ENCODE data around the gene IGLL5. TPM values are rescaled to one million over a fixed set of nuclear protein-coding genes. Genes with fewer than 3 reads are reported as not detected.

The IGLL5 gene
- total and polyA plus RNA-seq, 2 donors (not counting 3 experiments of a cell fraction or from before 2014, with no cell fraction given): not detected

- FAIRE-seq: no peak
- POLR2A ChIA-PET: no interaction called here
Measured at GRCh38 chr22:22858559-22858937, 29.1 kb upstream of the IGLL5 start.

GRCh38 chr22:22863001-22863400 lies 24.6 kb upstream of the IGLL5 start:
- no peak overlapping the region for H3K27ac ChIP-seq (ENCODE audit: insufficient read depth, low read depth, low read length)
- BruUV-seq (replicated peaks): no TSS peak
- DNase-seq (ENCODE audit: low read depth, low spot score) (no peak), FAIRE-seq (no peak)
- peaks cover 5 to 8% of the 10 kb centered on the region in 2 experiments for H3K27me3 ChIP-seq (ENCODE audit: control insufficient read depth in 2 of 2, insufficient read depth in 2 of 2, low read length in 2 of 2)
- no peak overlapping the region for H3K4me3 ChIP-seq (replicated peaks in 1 of 3; ENCODE audit: insufficient read depth in 1 of 3, low read depth in 1 of 3, low read length in 3 of 3)
- no peaks in the 10 kb centered on the region for H3K9me1 ChIP-seq (replicated peaks; ENCODE audit: control insufficient read depth, extremely low read depth, insufficient read depth, low read length)
- dilution Hi-C loops (cut with MboI; ENCODE audit: extremely low pct_ligation_motif_present, low sequenced_read_pairs): no loop called here
- TF ChIP-seq POLR2AphosphoS5 (IDR thresholded peaks at IDR 0.05; ENCODE audit: insufficient read depth, low read depth, low read length): no peak
- no peak for TF ChIP-seq MAX (IDR thresholded peaks at IDR 0.05; ENCODE audit: insufficient read depth, insufficient read length)
- no peak for TF ChIP-seq MYC (IDR thresholded peaks at IDR 0.05; ENCODE audit: low read depth, low read length)
- no peak for TF ChIP-seq GATA2 (IDR thresholded peaks at IDR 0.05; ENCODE audit: insufficient read depth, insufficient read length, low read depth, low read length)
- no peaks in the 10 kb centered on the region for H3K79me2 ChIP-seq (ENCODE audit: control insufficient read depth, insufficient read depth, low read length)
- H3K36me3 ChIP-seq (ENCODE audit: control insufficient read depth in 2 of 2, extremely low read depth in 1 of 2, insufficient read depth in 2 of 2, low read length in 2 of 2): no peaks in the 10 kb centered on the region
- no peak overlapping the region for H3K4me2 ChIP-seq (ENCODE audit: insufficient read depth, low read length)
- ChIA-PET CTCF (interaction anchor here (1.8 to 4.4 kb wide), 2 partner anchors 14 kb away, joined by 6 to 21 read pairs; no protein-coding TSS in a partner anchor), POLR2A (no interaction called here)
- H3K9me3 ChIP-seq (replicated peaks; ENCODE audit: control insufficient read depth, insufficient read depth, low read length): no peaks in the 10 kb centered on the region
- no peaks in the 10 kb centered on the region for H3K4me1 ChIP-seq (ENCODE audit: control insufficient read depth, extremely low read depth, insufficient read depth, low read length)
- no peak overlapping the region for H3K9ac ChIP-seq (replicated peaks; ENCODE audit: extremely low read depth, insufficient read depth, low read length)
- intact Hi-C loops (cut with micrococcal nuclease): no loop called here
- no peaks in the 10 kb centered on the region for H4K20me1 ChIP-seq (replicated peaks; ENCODE audit: control insufficient read depth, extremely low read depth, insufficient read depth, low read length)
- H2AFZ ChIP-seq (ENCODE audit: low read depth, low read length): no peak overlapping the region

More at GRCh38 chr22:22858559-22858937, 29.1 kb upstream of the IGLL5 start:
- Histone ChIP-seq H3K79me2 (ENCODE audit: control insufficient read depth, insufficient read depth, low read length) (no peaks in the 10 kb centered on the region), H3K9me3 (replicated peaks; ENCODE audit: control insufficient read depth, insufficient read depth, low read length) (no peaks in the 10 kb centered on the region), H3K27ac (ENCODE audit: insufficient read depth, low read depth, low read length) (no peak overlapping the region), H3K36me3 (ENCODE audit: control insufficient read depth in 2 of 2, extremely low read depth in 1 of 2, insufficient read depth in 2 of 2, low read length in 2 of 2) (no peaks in the 10 kb centered on the region), H4K20me1 (replicated peaks; ENCODE audit: control insufficient read depth, extremely low read depth, insufficient read depth, low read length) (no peaks in the 10 kb centered on the region), H3K4me2 (ENCODE audit: insufficient read depth, low read length) (no peak overlapping the region), H3K4me1 (ENCODE audit: control insufficient read depth, extremely low read depth, insufficient read depth, low read length) (no peaks in the 10 kb centered on the region), H2AFZ (ENCODE audit: low read depth, low read length) (no peak overlapping the region), H3K9me1 (replicated peaks; ENCODE audit: control insufficient read depth, extremely low read depth, insufficient read depth, low read length) (no peaks in the 10 kb centered on the region), H3K4me3 (replicated peaks in 1 of 3; ENCODE audit: insufficient read depth in 1 of 3, low read depth in 1 of 3, low read length in 3 of 3) (no peak overlapping the region), H3K9ac (replicated peaks; ENCODE audit: extremely low read depth, insufficient read depth, low read length) (no peak overlapping the region), H3K27me3 (ENCODE audit: control insufficient read depth in 2 of 2, insufficient read depth in 2 of 2, low read length in 2 of 2) (peaks cover 3 to 7% of the 10 kb centered on the region in 2 experiments)
- TF ChIP-seq JUN (IDR thresholded peaks at IDR 0.05; ENCODE audit: borderline replicate concordance, insufficient read depth, insufficient read length, low read depth): no peak
- TF ChIP-seq EZH2 (IDR thresholded peaks at IDR 0.05; ENCODE audit: borderline replicate concordance, low read depth, low read length, severe bottlenecking): no peak
- DNase-seq (ENCODE audit: low read depth, low spot score): no peak
- no TSS peak for BruUV-seq (replicated peaks)
- intact Hi-C loops (cut with micrococcal nuclease) (no loop called here), dilution Hi-C loops (cut with MboI; ENCODE audit: extremely low pct_ligation_motif_present, low sequenced_read_pairs) (no loop called here)
- CTCF ChIA-PET: interaction anchor here (1.4 to 2.1 kb wide), 3 partner anchors 10 to 25 kb away, joined by 3 to 12 read pairs (median 4); no protein-coding TSS in a partner anchor

Data from endothelial cell of umbilical vein (primary cell).